ENCODE results near the gene LCE2A. TPM values are rescaled to one million over a fixed set of nuclear protein-coding genes. Genes with fewer than 3 reads are reported as not detected.
A peak's percentile ranks its signal among the peaks of the same experiment; 100 is the strongest.

LCE2A gene
- total RNA-seq = not detected

- Histone ChIP-seq H3K36me3 (no peaks in the 10 kb centered on the region), H3K4me3 (no peak within 1 kb of the TSS), H3K4me1 (no peaks in the 10 kb centered on the region), H3K9ac (ENCODE audit: low read depth in 2 of 2, low read length in 2 of 2) (no peak within 1 kb of the TSS), H3K27me3 (no peaks in the 10 kb centered on the region), H3K9me3 (no peaks in the 10 kb centered on the region), H3K27ac (no peak within 1 kb of the TSS)
- intact Hi-C loops (cut with DNase I) = no loop called here
- no peak for DNase-seq
- TF ChIP-seq CTCF (IDR thresholded peaks at IDR 0.05) = no peak
Measured at GRCh38 chr1:152697701-152698600, at the start of gene LCE2A. LCE2A (plus strand) TSS chr1:152698345; CDS start chr1:152698902, 557 bp downstream.

GRCh38 chr1:152654110-152654509, 44.0 kb upstream of the LCE2A start:
- Histone ChIP-seq H3K27me3 (no peaks in the 10 kb centered on the region), H3K36me3 (no peaks in the 10 kb centered on the region)
- intact Hi-C loops (cut with DNase I) = no loop called here

GRCh38 chr1:152656459-152656858, 41.7 kb upstream of the LCE2A start:
- TF ChIP-seq CTCF (IDR thresholded peaks at IDR 0.05) = no peak

More at GRCh38 chr1:152654110-152654509, 44.0 kb upstream of the LCE2A start:
- peak; percentile 57 for TF ChIP-seq CTCF (IDR thresholded peaks at IDR 0.05)
- Histone ChIP-seq H3K9ac (ENCODE audit: low read depth in 2 of 2, low read length in 2 of 2) (no peak overlapping the region), H3K27ac (no peak overlapping the region), H3K4me3 (no peak overlapping the region), H3K9me3 (no peaks in the 10 kb centered on the region), H3K4me1 (no peaks in the 10 kb centered on the region)
- peak; percentile 72 for DNase-seq

GRCh38 chr1:152657677-152658076, 40.5 kb upstream of the LCE2A start:
- H3K4me3 ChIP-seq = no peak overlapping the region
- no peaks in the 10 kb centered on the region for H3K36me3 ChIP-seq
- H3K27ac ChIP-seq = no peak overlapping the region
- no peaks in the 10 kb centered on the region for H3K9me3 ChIP-seq
- no peak overlapping the region for H3K9ac ChIP-seq (ENCODE audit: low read depth in 2 of 2, low read length in 2 of 2)
- TF ChIP-seq CTCF (IDR thresholded peaks at IDR 0.05) = no peak
- H3K27me3 ChIP-seq = no peaks in the 10 kb centered on the region
- no peaks in the 10 kb centered on the region for H3K4me1 ChIP-seq
- intact Hi-C loops (cut with DNase I) = no loop called here
- no peak for DNase-seq

More at GRCh38 chr1:152656459-152656858, 41.7 kb upstream of the LCE2A start:
- Histone ChIP-seq H3K4me3 (no peak overlapping the region), H3K9me3 (no peaks in the 10 kb centered on the region), H3K9ac (ENCODE audit: low read depth in 2 of 2, low read length in 2 of 2) (no peak overlapping the region), H3K36me3 (no peaks in the 10 kb centered on the region), H3K27me3 (no peaks in the 10 kb centered on the region), H3K4me1 (no peaks in the 10 kb centered on the region), H3K27ac (no peak overlapping the region)
- intact Hi-C loops (cut with DNase I) = no loop called here
- DNase-seq = no peak

- H3K27ac ChIP-seq = no peak overlapping the region
- intact Hi-C loops (cut with DNase I) = no loop called here
- H3K36me3 ChIP-seq = no peaks in the 10 kb centered on the region
- no peak overlapping the region for H3K4me3 ChIP-seq
- H3K4me1 ChIP-seq = no peaks in the 10 kb centered on the region
- TF ChIP-seq CTCF (IDR thresholded peaks at IDR 0.05) = no peak
- no peak overlapping the region for H3K9ac ChIP-seq (ENCODE audit: low read depth in 2 of 2, low read length in 2 of 2)
- no peak for DNase-seq
- H3K27me3 ChIP-seq = no peaks in the 10 kb centered on the region
- no peaks in the 10 kb centered on the region for H3K9me3 ChIP-seq
Measured at GRCh38 chr1:152658649-152659048, 39.5 kb upstream of the LCE2A start.
